ENCODE data around the gene VGF. TPM values are rescaled to one million over a fixed set of nuclear protein-coding genes. Genes with fewer than 3 reads are reported as not detected.
"Not testable (repeated sequence)": the region's sequence is repeated elsewhere in the genome, so short reads cannot be mapped to it uniquely, and the experiment has no call there.

Gene VGF
- total and polyA plus RNA-seq, 2 experiments from 2014 or later = 0.18 to 1.2 TPM

GRCh38 chr7:101124376-101125056 is 40.9 kb downstream of the VGF start:
- Histone ChIP-seq H3K27me3 (no peaks in the 10 kb centered on the region), H3K9me3 (ENCODE audit: low read depth) (no peaks in the 10 kb centered on the region), H3K4me3 (no peak overlapping the region), H3K36me3 (no peaks in the 10 kb centered on the region), H3K27ac (no peak overlapping the region), H3K4me1 (ENCODE audit: low read depth) (peaks cover 33% of the 10 kb centered on the region)
- peak in 1 of 2 donors; percentile 91 for DNase-seq (ENCODE audit: low read depth in 1 of 2, low spot score in 1 of 2)
- TF ChIP-seq CTCF (IDR thresholded peaks at IDR 0.05; ENCODE audit: low read depth, low read length) = no peak

GRCh38 chr7:101123703-101124068 is 41.7 kb downstream of the VGF start:
- peak overlapping the region; percentile 98 for H3K27ac ChIP-seq
- DNase-seq (ENCODE audit: low read depth in 1 of 2, low spot score in 1 of 2) = no peak
- TF ChIP-seq CTCF (IDR thresholded peaks at IDR 0.05; ENCODE audit: low read depth, low read length) = no peak

GRCh38 chr7:101122933-101123702 is 42.3 kb downstream of the VGF start:
- Histone ChIP-seq H3K27me3 (no peaks in the 10 kb centered on the region), H3K27ac (peak overlapping the region; percentile 98), H3K36me3 (no peaks in the 10 kb centered on the region), H3K4me3 (no peak overlapping the region), H3K4me1 (ENCODE audit: low read depth) (peaks cover 33% of the 10 kb centered on the region), H3K9me3 (ENCODE audit: low read depth) (no peaks in the 10 kb centered on the region)
- no peak for TF ChIP-seq CTCF (IDR thresholded peaks at IDR 0.05; ENCODE audit: low read depth, low read length)
- DNase-seq (ENCODE audit: low read depth in 1 of 2, low spot score in 1 of 2) = no peak

More at GRCh38 chr7:101123703-101124068, 41.7 kb downstream of the VGF start:
- no peaks in the 10 kb centered on the region for H3K9me3 ChIP-seq (ENCODE audit: low read depth)
- H3K4me1 ChIP-seq (ENCODE audit: low read depth) = peaks cover 33% of the 10 kb centered on the region
- H3K4me3 ChIP-seq = no peak overlapping the region
- no peaks in the 10 kb centered on the region for H3K27me3 ChIP-seq
- H3K36me3 ChIP-seq = no peaks in the 10 kb centered on the region

- H3K4me3 ChIP-seq = no peak overlapping the region
- DNase-seq (ENCODE audit: low read depth in 1 of 2, low spot score in 1 of 2) = peak; percentile 88 to 99
- H3K36me3 ChIP-seq = no peaks in the 10 kb centered on the region
- TF ChIP-seq CTCF (IDR thresholded peaks at IDR 0.05; ENCODE audit: low read depth, low read length) = no peak
- H3K27me3 ChIP-seq = no peaks in the 10 kb centered on the region
- H3K27ac ChIP-seq = peak overlapping the region; percentile 98
- H3K4me1 ChIP-seq (ENCODE audit: low read depth) = peaks cover 33% of the 10 kb centered on the region
- no peaks in the 10 kb centered on the region for H3K9me3 ChIP-seq (ENCODE audit: low read depth)
Measured at GRCh38 chr7:101121991-101122932, 43.1 kb downstream of the VGF start.

- not testable (repeated sequence) for H3K27me3 ChIP-seq; H3K4me3 ChIP-seq; DNase-seq (ENCODE audit: low read depth in 1 of 2, low spot score in 1 of 2); H3K9me3 ChIP-seq (ENCODE audit: low read depth); H3K36me3 ChIP-seq
- Histone ChIP-seq H3K27ac (peak overlapping the region; percentile 98), H3K4me1 (ENCODE audit: low read depth) (peaks cover 26% of the 10 kb centered on the region)
Measured at GRCh38 chr7:101121631-101121990, 43.8 kb downstream of the VGF start.

Measured in cardiac muscle cell (in vitro differentiated cells and primary cell).